Astrocyte (in vitro differentiated cells and primary cell): Measurements from ENCODE around the gene MID2. TPM values are rescaled to one million over a fixed set of nuclear protein-coding genes. Genes with fewer than 3 reads are reported as not detected.

Source experiments
- DNase-seq: peaks from one replicate; pipeline ENCODE4 v3.0.0-alpha.2; 2010; ENCODE audit warnings: low read depth
- FAIRE-seq: peaks from 2 replicates; lab custom pipeline; 2011; peaks lifted over from hg19 to GRCh38; lab: Jason Lieb, UNC
- H2AFZ ChIP-seq: 2 replicates; pipeline ENCODE4 v1.6.0; 2012; ENCODE audit warnings: low read depth, low read length, inconsistent platforms
- H3K27ac ChIP-seq: 2 replicates; pipeline ENCODE4 v1.5.1; 2011; ENCODE audit warnings: low read depth, low read length, inconsistent platforms
- H3K27me3 ChIP-seq: 2 replicates; pipeline ENCODE4 v1.6.0; 2011; ENCODE audit warnings: low read length, inconsistent platforms; ENCODE audit not compliant: insufficient read depth
- H3K36me3 ChIP-seq: 2 replicates; pipeline ENCODE4 v1.5.1; 2011; ENCODE audit warnings: low read length, inconsistent platforms; ENCODE audit not compliant: insufficient read depth
- H3K4me1 ChIP-seq: 2 replicates; pipeline ENCODE4 v1.5.1; 2011; ENCODE audit warnings: low read length, inconsistent platforms; ENCODE audit not compliant: insufficient read depth
- H3K4me2 ChIP-seq: 2 replicates; pipeline ENCODE4 v1.6.0; 2012; ENCODE audit warnings: low read length, inconsistent platforms
- H3K4me3 ChIP-seq: 2 replicates; pipeline ENCODE4 v1.5.1; 2011; ENCODE audit warnings: low read depth, mild to moderate bottlenecking, low read length, inconsistent platforms; ENCODE audit not compliant: insufficient read depth
- H3K79me2 ChIP-seq: 2 replicates; pipeline ENCODE4 v1.6.0; 2012; ENCODE audit warnings: mild to moderate bottlenecking, low read length, inconsistent platforms; ENCODE audit not compliant: insufficient read depth
- H3K9ac ChIP-seq: 2 replicates; pipeline ENCODE4 v1.6.0; 2012; ENCODE audit warnings: mild to moderate bottlenecking, low read length, inconsistent platforms
- H3K9me3 ChIP-seq: 2 replicates; pipeline ENCODE4 v1.5.1; 2012; ENCODE audit warnings: low read depth, mild to moderate bottlenecking, low read length, inconsistent platforms; ENCODE audit not compliant: insufficient read depth
- H4K20me1 ChIP-seq: 2 replicates; pipeline ENCODE4 v1.6.0; 2012; ENCODE audit warnings: low read length, inconsistent platforms; ENCODE audit not compliant: insufficient read depth
- H3K27ac Mint-ChIP-seq: one replicate; pipeline ENCODE4 v1.8.0; 2021; ENCODE audit warnings: mild to moderate bottlenecking, mixed read lengths; ENCODE audit not compliant: unreplicated experiment
- H3K27me3 Mint-ChIP-seq: one replicate; pipeline ENCODE4 v1.8.0; 2021; ENCODE audit warnings: low read depth, mixed read lengths; ENCODE audit not compliant: unreplicated experiment
- H3K36me3 Mint-ChIP-seq: one replicate; pipeline ENCODE4 v1.8.0; 2021; ENCODE audit warnings: low read depth, mixed read lengths; ENCODE audit not compliant: unreplicated experiment
- H3K4me1 Mint-ChIP-seq: one replicate; pipeline ENCODE4 v1.8.0; 2021; ENCODE audit warnings: low read depth, mixed read lengths; ENCODE audit not compliant: unreplicated experiment
- H3K4me3 Mint-ChIP-seq: one replicate; pipeline ENCODE4 v1.8.0; 2021; ENCODE audit warnings: mild to moderate bottlenecking, moderate library complexity, mixed read lengths; ENCODE audit not compliant: unreplicated experiment
- H3K9me3 Mint-ChIP-seq: one replicate; pipeline ENCODE4 v1.8.0; 2021; ENCODE audit warnings: mild to moderate bottlenecking, mixed read lengths; ENCODE audit not compliant: unreplicated experiment
- EZH2 ChIP-seq: IDR thresholded peaks from 2 replicates; pipeline ENCODE4 v1.6.1; 2012; ENCODE audit warnings: mild to moderate bottlenecking, low read length, inconsistent platforms; ENCODE audit not compliant: insufficient read depth
- total RNA-seq: library from RNA; stranded (reverse); gene quantifications from 2 replicates; pipeline ENCODE4 v1.2.1, GENCODE V29; 2021
- TF ChIP-seq, protein P1 (sequence below): IDR thresholded peaks from 2 replicates; pipeline ENCODE4 v1.5.1; 2011; ENCODE audit warnings: low read depth, mild to moderate bottlenecking, inconsistent platforms, low read length, moderate library complexity; ENCODE audit not compliant: insufficient read depth

The MID2 gene
- total RNA-seq, 1 donor from 2014 or later = 11.1 TPM

DNA sequence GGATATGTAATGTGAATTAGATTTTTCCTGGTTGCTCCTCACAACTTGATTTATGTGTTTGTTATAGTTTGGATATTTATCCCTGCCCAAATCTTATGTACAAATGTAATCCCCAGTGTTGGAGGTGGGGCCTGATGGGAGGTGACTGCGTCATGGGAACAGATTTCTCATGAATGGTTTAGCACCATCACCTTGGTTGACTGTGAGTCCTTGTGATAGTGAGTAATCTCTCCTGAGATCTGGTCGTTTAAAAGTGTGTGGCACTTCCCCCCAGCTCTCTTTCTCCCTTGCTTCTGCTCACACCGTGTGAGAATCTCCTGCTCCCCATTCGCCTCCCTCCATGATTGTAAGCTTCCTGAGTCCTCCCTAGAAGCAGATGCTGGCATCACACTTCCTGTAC lies 2.2 kb downstream of the MID2 start:
- Mint-ChIP-seq H3K27me3 (no peaks in the 10 kb centered on the region), H3K36me3 (no peaks in the 10 kb centered on the region), H3K9me3 (no peaks in the 10 kb centered on the region), H3K4me1 (peaks cover 8% of the 10 kb centered on the region), H3K27ac (no peak overlapping the region), H3K4me3 (peak overlapping the region; percentile 91)
- no peaks in the 10 kb centered on the region for H3K9me3 ChIP-seq
- no peak overlapping the region for H2AFZ ChIP-seq
- H3K4me3 ChIP-seq = no peak overlapping the region
- peaks cover 4% of the 10 kb centered on the region for H3K4me1 ChIP-seq
- H3K4me2 ChIP-seq = peak overlapping the region; percentile 82
- H3K36me3 ChIP-seq = no peaks in the 10 kb centered on the region
- FAIRE-seq (peak; percentile 39), DNase-seq (no peak)
- no peak overlapping the region for H3K27ac ChIP-seq
- no peak for TF ChIP-seq EZH2
- TF ChIP-seq, protein P1, sequence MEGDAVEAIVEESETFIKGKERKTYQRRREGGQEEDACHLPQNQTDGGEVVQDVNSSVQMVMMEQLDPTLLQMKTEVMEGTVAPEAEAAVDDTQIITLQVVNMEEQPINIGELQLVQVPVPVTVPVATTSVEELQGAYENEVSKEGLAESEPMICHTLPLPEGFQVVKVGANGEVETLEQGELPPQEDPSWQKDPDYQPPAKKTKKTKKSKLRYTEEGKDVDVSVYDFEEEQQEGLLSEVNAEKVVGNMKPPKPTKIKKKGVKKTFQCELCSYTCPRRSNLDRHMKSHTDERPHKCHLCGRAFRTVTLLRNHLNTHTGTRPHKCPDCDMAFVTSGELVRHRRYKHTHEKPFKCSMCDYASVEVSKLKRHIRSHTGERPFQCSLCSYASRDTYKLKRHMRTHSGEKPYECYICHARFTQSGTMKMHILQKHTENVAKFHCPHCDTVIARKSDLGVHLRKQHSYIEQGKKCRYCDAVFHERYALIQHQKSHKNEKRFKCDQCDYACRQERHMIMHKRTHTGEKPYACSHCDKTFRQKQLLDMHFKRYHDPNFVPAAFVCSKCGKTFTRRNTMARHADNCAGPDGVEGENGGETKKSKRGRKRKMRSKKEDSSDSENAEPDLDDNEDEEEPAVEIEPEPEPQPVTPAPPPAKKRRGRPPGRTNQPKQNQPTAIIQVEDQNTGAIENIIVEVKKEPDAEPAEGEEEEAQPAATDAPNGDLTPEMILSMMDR = no peak
- H3K9ac ChIP-seq = no peak overlapping the region
- H3K27me3 ChIP-seq = no peaks in the 10 kb centered on the region
- no peaks in the 10 kb centered on the region for H4K20me1 ChIP-seq
- no peaks in the 10 kb centered on the region for H3K79me2 ChIP-seq

DNA sequence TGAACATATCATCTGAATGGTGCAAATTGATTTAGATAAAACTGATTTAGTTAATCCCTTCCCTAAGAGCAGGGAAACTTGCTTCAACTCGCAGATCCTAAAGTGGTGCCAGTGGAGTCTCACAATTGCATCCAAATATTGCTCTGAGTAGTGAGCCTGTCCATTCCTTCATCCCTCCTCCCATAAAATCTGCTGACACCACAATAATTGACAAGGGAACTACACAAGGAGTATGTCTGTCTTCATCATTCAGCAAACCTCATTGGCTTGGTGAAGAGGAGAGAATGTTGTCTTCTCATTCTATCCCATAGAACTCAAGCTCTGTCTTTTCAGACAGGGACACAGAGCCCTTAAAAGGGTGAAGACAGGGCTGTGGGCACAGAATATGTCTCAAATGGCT lies 4.2 kb downstream of the MID2 start:
- Histone ChIP-seq H3K27me3 (no peaks in the 10 kb centered on the region), H3K9me3 (no peaks in the 10 kb centered on the region), H3K9ac (no peak overlapping the region), H3K4me2 (no peak overlapping the region), H3K27ac (no peak overlapping the region), H4K20me1 (no peaks in the 10 kb centered on the region), H3K79me2 (no peaks in the 10 kb centered on the region), H2AFZ (no peak overlapping the region), H3K36me3 (no peaks in the 10 kb centered on the region), H3K4me1 (peaks cover 4% of the 10 kb centered on the region), H3K4me3 (no peak overlapping the region)
- Mint-ChIP-seq H3K27me3 (no peaks in the 10 kb centered on the region), H3K36me3 (no peaks in the 10 kb centered on the region), H3K27ac (no peak overlapping the region), H3K9me3 (no peaks in the 10 kb centered on the region), H3K4me3 (no peak overlapping the region), H3K4me1 (peaks cover 4% of the 10 kb centered on the region)
- DNase-seq (no peak), FAIRE-seq (peak; percentile 37)
- TF ChIP-seq, protein P1 = no peak
- TF ChIP-seq EZH2 = no peak

DNA sequence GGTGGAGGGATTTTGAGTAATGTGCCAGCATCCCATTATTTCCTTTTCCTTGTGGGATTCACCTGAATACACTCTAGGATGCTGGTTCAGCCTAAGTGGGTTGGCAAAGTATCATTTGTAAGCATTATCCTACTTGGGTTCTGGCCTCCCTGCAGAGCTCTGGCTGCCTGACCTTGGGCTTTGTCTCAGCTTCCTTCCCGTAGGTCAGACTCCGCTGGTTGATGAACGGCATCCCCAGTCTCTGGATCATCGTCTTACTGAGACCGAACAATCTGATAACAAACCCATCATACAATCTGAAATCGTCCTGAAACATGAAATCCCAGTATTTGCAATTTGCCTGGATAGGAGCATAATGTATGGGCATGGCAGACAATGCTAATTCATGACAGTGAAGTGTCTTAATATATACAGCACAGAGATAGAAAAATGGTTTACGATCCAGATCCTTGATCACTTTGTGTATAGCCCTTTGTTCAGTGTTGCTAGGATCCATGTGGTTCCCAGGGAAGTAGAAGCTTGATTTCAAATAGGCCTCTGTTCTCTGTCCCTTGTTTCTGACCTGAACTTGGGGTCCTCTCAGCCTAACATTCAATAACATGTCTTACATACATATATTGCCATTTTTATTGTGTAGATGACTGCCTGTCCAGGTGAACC lies 5.5 kb downstream of the MID2 start:
- peaks cover 4% of the 10 kb centered on the region for H3K4me1 ChIP-seq
- H3K9me3 ChIP-seq = no peaks in the 10 kb centered on the region
- no peak overlapping the region for H3K4me3 ChIP-seq
- H3K27ac Mint-ChIP-seq = no peak overlapping the region
- no peak overlapping the region for H3K4me2 ChIP-seq
- no peaks in the 10 kb centered on the region for H3K79me2 ChIP-seq
- H3K4me3 Mint-ChIP-seq = no peak overlapping the region
- H3K36me3 ChIP-seq = no peaks in the 10 kb centered on the region
- no peak overlapping the region for H2AFZ ChIP-seq
- H3K27ac ChIP-seq = no peak overlapping the region
- no peaks in the 10 kb centered on the region for H4K20me1 ChIP-seq
- no peak overlapping the region for H3K9ac ChIP-seq
- no peaks in the 10 kb centered on the region for H3K9me3 Mint-ChIP-seq
- peaks cover 4% of the 10 kb centered on the region for H3K4me1 Mint-ChIP-seq
- FAIRE-seq (peak; percentile 39), DNase-seq (no peak)
- H3K27me3 Mint-ChIP-seq = no peaks in the 10 kb centered on the region
- no peak for TF ChIP-seq EZH2
- TF ChIP-seq, protein P1 = no peak
- H3K36me3 Mint-ChIP-seq = no peaks in the 10 kb centered on the region
- H3K27me3 ChIP-seq = no peaks in the 10 kb centered on the region
